ENCODE data around the gene CPN1. TPM values are rescaled to one million over a fixed set of nuclear protein-coding genes. Genes with fewer than 3 reads are reported as not detected.

Gene CPN1
- total and polyA plus RNA-seq, 2 donors = 0.05 to 0.16 TPM

- Histone ChIP-seq H3K36me3 (ENCODE audit: insufficient read depth) (no peaks in the 10 kb centered on the region), H3K27ac (ENCODE audit: low read depth) (no peak overlapping the region), H3K4me1 (ENCODE audit: insufficient read depth) (peaks cover 1% of the 10 kb centered on the region), H3K4me3 (ENCODE audit: low read depth, low read length) (no peak overlapping the region)
- 36% methylated on average over 8 of the region's 8 CpGs for WGBS
- no peak for DNase-seq (ENCODE audit: extremely low spot score)
Observed at GRCh38 chr10:99993701-99994689, 87.7 kb downstream of the CPN1 start.

Other genes starting within 250 kb of the CPN1 start
- gene DNMBP, start 71.9 kb downstream of the CPN1 start, total RNA-seq = 31.8 TPM
- 26.2 TPM for gene DNMBP, start 71.9 kb downstream of the CPN1 start, polyA plus RNA-seq
- gene ERLIN1, start 104.2 kb upstream of the CPN1 start, total RNA-seq = 33.7 TPM
- 23.7 TPM for gene ERLIN1, start 104.2 kb upstream of the CPN1 start, polyA plus RNA-seq
- 27.2 TPM for gene CHUK, start 147.7 kb upstream of the CPN1 start, total RNA-seq
- gene CHUK, start 147.7 kb upstream of the CPN1 start, polyA plus RNA-seq = 13.4 TPM
- 33.1 TPM for gene CWF19L1, start 185.8 kb upstream of the CPN1 start, total RNA-seq
- 17.9 TPM for gene CWF19L1, start 185.8 kb upstream of the CPN1 start, polyA plus RNA-seq
- gene BLOC1S2, start 204.8 kb upstream of the CPN1 start, total RNA-seq = 28.6 TPM
- 22.4 TPM for gene BLOC1S2, start 204.8 kb upstream of the CPN1 start, polyA plus RNA-seq
- gene PKD2L1, start 248.4 kb upstream of the CPN1 start, total RNA-seq = not detected
- gene PKD2L1, start 248.4 kb upstream of the CPN1 start, polyA plus RNA-seq = not detected